Brain microvascular endothelial cell (primary cell): ENCODE results near the gene CC2D2A.
"Not testable (repeated sequence)": the region's sequence is repeated elsewhere in the genome, so short reads cannot be mapped to it uniquely, and the experiment has no call there.

Source experiments
- DNase-seq: peaks from one replicate; pipeline ENCODE4 v3.0.0-alpha.2; 2020
- H3K27ac ChIP-seq: fragments of 250-450 bp; sonication (Bioruptor Pico); 2 replicates; pipeline ENCODE4 v1.5.1; 2020; ENCODE audit warnings: mild to moderate bottlenecking, moderate library complexity
- H3K27me3 ChIP-seq: fragments of 250-450 bp; sonication (Bioruptor Pico); replicated peaks from 2 replicates; pipeline ENCODE4 v1.5.1; 2020; ENCODE audit warnings: mild to moderate bottlenecking
- H3K36me3 ChIP-seq: fragments of 250-450 bp; sonication (Bioruptor Pico); replicated peaks from 2 replicates; pipeline ENCODE4 v1.5.1; 2020; ENCODE audit warnings: mild to moderate bottlenecking
- H3K4me3 ChIP-seq: 2 replicates; pipeline ENCODE4 v1.5.1; 2011; ENCODE audit warnings: low read depth, mild to moderate bottlenecking, control low read depth, low read length, moderate library complexity
- in situ Hi-C: cut with HindIII; loops from 2 replicates; pipeline ENCODE4 v1.10.0; 2017; ENCODE audit warnings: low sequenced_read_pairs, low pct_ligation_motif_present
- TF ChIP-seq, protein P1 (sequence below): IDR thresholded peaks from 2 replicates; pipeline ENCODE4 v1.5.1; 2011; ENCODE audit warnings: low read depth, mild to moderate bottlenecking, moderate library complexity, low read length, control low read depth, inconsistent platforms; ENCODE audit errors: missing control alignments

Gene CC2D2A

DNA sequence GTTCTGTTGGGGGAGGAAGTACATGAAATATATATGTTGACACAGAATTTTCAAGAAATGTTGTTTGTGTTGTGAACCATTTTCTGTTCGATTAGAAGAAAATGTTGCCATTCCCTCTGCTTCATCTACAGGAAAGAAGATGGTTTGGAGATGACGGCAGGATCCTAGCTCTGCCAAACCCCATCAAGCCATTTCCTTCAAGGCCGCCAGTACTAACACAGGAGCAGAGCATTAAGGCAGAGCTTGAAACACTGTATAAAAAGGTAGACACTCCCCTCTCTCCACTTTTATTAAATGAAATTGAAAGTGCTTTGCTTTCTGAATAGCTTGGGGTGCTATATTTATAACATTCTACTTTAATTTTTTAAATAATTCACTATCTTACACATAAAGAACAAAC, 46.8 kb downstream of the CC2D2A start:
- no peak overlapping the region for H3K27ac ChIP-seq
- DNase-seq = no peak
- in situ Hi-C loops = no loop called here
- no peaks in the 10 kb centered on the region for H3K27me3 ChIP-seq
- TF ChIP-seq, protein P1, sequence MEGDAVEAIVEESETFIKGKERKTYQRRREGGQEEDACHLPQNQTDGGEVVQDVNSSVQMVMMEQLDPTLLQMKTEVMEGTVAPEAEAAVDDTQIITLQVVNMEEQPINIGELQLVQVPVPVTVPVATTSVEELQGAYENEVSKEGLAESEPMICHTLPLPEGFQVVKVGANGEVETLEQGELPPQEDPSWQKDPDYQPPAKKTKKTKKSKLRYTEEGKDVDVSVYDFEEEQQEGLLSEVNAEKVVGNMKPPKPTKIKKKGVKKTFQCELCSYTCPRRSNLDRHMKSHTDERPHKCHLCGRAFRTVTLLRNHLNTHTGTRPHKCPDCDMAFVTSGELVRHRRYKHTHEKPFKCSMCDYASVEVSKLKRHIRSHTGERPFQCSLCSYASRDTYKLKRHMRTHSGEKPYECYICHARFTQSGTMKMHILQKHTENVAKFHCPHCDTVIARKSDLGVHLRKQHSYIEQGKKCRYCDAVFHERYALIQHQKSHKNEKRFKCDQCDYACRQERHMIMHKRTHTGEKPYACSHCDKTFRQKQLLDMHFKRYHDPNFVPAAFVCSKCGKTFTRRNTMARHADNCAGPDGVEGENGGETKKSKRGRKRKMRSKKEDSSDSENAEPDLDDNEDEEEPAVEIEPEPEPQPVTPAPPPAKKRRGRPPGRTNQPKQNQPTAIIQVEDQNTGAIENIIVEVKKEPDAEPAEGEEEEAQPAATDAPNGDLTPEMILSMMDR = no peak
- H3K36me3 ChIP-seq = peaks cover 14% of the 10 kb centered on the region
- no peak overlapping the region for H3K4me3 ChIP-seq

DNA sequence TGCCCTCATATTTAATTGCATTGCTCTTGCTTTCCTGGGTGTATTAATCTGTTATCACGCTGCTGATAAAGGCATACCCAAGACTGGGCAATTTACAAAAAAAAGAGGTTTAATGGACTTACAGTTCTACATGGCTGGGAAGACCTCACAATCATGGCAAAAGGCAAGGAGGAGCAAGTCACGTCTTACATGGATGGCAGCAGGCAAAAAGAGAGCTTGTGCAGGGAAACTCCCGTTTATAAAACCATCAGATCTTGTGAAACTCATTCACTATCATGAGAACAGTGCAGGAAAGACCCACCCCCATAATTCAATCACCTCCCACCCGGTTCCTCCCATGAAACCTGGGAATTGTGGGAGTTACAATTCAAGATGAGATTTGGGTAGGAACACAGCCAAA, 48.0 kb downstream of the CC2D2A start:
- H3K36me3 ChIP-seq = peaks cover 14% of the 10 kb centered on the region
- H3K4me3 ChIP-seq, H3K27me3 ChIP-seq, H3K27ac ChIP-seq, in situ Hi-C loops, DNase-seq: not testable (repeated sequence)

DNA sequence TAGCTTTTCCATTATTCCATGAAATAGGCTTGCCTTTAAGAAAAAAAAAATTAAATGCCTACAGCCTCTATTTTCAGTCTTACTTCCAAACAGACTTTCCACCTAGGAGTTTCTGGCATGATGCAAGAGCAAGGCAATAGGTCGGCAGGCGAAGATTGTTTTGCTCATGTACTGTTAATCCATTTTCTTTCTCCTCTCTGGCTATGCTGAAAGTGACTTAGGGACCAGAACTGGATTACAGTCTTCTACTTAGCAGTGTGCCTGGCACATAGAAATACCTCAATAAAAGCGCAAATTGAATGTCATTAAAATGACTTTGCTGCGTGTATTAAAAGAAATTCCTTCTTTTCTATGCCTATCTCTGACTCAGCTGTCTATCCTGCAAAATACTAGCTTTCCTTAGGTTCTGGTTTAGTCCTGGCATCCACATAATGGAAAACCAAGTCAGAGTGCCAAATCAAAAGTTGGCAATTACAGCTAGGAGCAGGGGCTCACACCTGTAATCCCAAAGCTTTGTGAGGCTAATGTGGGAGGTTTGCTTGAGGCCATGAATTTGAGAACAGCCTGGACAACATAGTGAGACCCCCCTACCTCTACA, 51.9 kb downstream of the CC2D2A start:
- TF ChIP-seq, protein P1 = no peak
- no peak overlapping the region for H3K27ac ChIP-seq
- no peaks in the 10 kb centered on the region for H3K27me3 ChIP-seq
- in situ Hi-C loops = no loop called here
- no peak for DNase-seq
- peaks cover 14% of the 10 kb centered on the region for H3K36me3 ChIP-seq
- H3K4me3 ChIP-seq = no peak overlapping the region

DNA sequence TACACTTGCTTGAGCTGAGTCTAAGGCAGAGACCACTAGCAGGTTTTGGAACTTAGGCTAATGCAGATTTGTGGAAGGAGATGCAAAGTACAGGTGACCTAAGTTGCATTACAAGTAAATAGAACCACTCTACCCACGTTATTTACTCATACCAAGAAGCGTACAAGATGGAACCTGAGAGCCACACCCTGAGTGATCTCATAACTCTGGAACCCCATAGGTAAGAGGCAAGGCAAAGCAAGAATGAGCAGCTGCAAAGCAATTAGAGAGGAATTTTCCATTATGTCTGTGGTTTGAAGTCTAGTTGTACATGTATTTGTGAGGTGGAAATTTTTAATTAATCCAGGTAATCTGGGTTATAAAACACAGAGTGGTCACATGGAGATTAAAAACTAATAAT, 55.4 kb downstream of the CC2D2A start:
- H3K36me3 ChIP-seq = peaks cover 10% of the 10 kb centered on the region
- DNase-seq = no peak
- TF ChIP-seq, protein P1 = no peak
- no peak overlapping the region for H3K27ac ChIP-seq
- no peaks in the 10 kb centered on the region for H3K27me3 ChIP-seq
- in situ Hi-C loops = no loop called here
- no peak overlapping the region for H3K4me3 ChIP-seq

DNA sequence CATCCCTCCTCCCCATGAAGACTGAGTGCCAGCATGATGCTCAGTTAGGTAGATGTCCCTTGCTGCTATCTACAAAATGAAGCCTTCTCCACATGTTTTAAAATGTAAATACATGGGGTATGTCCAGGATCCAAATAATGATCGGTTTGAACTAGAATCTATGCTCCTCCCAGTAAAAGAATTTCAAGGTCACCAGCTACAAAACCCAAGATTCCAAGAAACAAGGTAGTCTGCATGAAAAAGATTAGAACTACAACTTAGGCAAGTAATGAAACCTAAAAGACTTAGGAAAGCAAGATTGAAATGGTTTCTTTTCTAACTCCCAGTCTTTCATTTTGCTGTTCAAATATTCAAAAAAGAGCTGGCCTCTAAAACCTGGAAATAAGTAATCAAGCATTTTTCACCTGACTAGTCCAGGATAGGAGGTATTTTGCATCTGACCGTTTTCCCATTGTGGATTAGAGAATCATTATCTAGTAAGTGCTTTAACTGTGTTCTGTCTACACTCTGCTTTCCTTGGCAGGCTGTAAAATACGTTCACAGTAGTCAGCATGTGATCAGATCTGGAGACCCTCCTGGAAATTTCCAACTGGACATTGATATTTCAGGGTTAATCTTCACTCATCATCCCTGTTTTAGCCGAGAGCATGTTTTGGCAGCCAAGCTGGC, 57.4 kb downstream of the CC2D2A start:
- TF ChIP-seq, protein P1 = no peak
- Histone ChIP-seq H3K27ac (no peak overlapping the region), H3K4me3 (no peak overlapping the region), H3K36me3 (peaks cover 7% of the 10 kb centered on the region), H3K27me3 (no peaks in the 10 kb centered on the region)
- in situ Hi-C loops = no loop called here
- DNase-seq = no peak

DNA sequence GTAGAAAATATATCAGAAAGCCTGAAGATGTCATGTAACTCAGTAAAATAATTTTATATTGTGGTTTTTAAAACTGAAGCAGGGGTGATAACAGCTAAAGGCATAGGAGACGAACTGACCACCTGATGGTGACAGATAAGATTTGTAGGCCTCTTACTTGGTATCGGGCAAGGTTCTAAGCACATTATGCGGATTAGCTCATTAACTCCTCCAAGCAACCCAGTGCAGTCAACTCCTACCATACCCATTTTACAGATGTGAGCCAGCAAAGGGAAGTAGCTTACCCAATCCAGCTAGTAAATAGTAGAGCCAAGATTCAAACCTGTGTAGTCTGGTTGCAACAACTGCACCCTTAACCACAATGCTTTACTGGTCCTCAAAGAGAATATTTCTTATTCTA, 62.1 kb downstream of the CC2D2A start:
- no peaks in the 10 kb centered on the region for H3K27me3 ChIP-seq
- peaks cover 7% of the 10 kb centered on the region for H3K36me3 ChIP-seq
- H3K27ac ChIP-seq = no peak overlapping the region
- TF ChIP-seq, protein P1 = no peak
- in situ Hi-C loops = no loop called here
- no peak for DNase-seq
- H3K4me3 ChIP-seq = no peak overlapping the region
